Retinal pigment epithelial cell (primary cell): Measurements from ENCODE around the gene CFAP251.

Experiments
- DNase-seq: peaks from one replicate; pipeline ENCODE4 v3.0.0-alpha.2; 2010; ENCODE audit warnings: low read depth
- H3K4me3 ChIP-seq: 2 replicates; pipeline ENCODE4 v1.5.1; 2011; ENCODE audit warnings: mild to moderate bottlenecking, low read length, control low read depth, moderate library complexity
- TF ChIP-seq, protein P1 (sequence below): conservative IDR thresholded peaks from 2 replicates; pipeline ENCODE4 v1.5.1; 2011; ENCODE audit warnings: low read depth, low read length, control low read depth, inconsistent platforms

Gene CFAP251

DNA sequence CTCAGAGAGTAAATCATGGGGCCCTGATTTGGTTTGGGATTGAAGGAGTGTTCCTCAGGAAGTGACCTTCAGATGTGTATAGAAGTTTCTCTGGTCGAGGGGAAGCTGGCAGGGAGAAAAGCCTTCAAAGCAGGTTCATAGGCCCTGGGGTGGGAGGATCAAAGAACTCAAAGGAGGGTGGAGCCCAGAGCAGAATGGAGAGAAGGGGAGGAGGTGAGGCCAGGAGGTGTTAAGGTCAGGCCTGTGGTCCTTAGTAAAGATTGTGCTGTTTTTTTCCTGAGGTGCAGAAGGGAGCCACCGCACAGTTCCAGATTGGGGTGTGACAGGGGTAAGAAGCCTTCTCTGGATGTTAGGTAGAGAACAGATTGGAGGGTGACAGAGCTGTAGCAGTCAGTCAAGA is 9.7 kb upstream of the CFAP251 start:
- H3K4me3 ChIP-seq, result no peak overlapping the region
- TF ChIP-seq, protein P1, sequence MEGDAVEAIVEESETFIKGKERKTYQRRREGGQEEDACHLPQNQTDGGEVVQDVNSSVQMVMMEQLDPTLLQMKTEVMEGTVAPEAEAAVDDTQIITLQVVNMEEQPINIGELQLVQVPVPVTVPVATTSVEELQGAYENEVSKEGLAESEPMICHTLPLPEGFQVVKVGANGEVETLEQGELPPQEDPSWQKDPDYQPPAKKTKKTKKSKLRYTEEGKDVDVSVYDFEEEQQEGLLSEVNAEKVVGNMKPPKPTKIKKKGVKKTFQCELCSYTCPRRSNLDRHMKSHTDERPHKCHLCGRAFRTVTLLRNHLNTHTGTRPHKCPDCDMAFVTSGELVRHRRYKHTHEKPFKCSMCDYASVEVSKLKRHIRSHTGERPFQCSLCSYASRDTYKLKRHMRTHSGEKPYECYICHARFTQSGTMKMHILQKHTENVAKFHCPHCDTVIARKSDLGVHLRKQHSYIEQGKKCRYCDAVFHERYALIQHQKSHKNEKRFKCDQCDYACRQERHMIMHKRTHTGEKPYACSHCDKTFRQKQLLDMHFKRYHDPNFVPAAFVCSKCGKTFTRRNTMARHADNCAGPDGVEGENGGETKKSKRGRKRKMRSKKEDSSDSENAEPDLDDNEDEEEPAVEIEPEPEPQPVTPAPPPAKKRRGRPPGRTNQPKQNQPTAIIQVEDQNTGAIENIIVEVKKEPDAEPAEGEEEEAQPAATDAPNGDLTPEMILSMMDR, result no peak
- DNase-seq, result no peak

- no peak overlapping the region for H3K4me3 ChIP-seq
- TF ChIP-seq, protein P1, result no peak
- no peak for DNase-seq
Measured at GRCh38 chr12:121911824-121912585, 6.4 kb upstream of the CFAP251 start.

- no peak for DNase-seq
- TF ChIP-seq, protein P1, result no peak
- H3K4me3 ChIP-seq, result no peak overlapping the region
Measured at GRCh38 chr12:121915841-121916321, 2.5 kb upstream of the CFAP251 start.

GRCh38 chr12:121916719-121917118 is 1.7 kb upstream of the CFAP251 start:
- DNase-seq, result no peak
- TF ChIP-seq, protein P1, result peak; percentile 62
- no peak overlapping the region for H3K4me3 ChIP-seq

- H3K4me3 ChIP-seq, result peak overlapping the region; percentile 43
- no peak for DNase-seq
- TF ChIP-seq, protein P1, result no peak
Measured at GRCh38 chr12:121918679-121919038, 267 bp downstream of the CFAP251 start.

DNA sequence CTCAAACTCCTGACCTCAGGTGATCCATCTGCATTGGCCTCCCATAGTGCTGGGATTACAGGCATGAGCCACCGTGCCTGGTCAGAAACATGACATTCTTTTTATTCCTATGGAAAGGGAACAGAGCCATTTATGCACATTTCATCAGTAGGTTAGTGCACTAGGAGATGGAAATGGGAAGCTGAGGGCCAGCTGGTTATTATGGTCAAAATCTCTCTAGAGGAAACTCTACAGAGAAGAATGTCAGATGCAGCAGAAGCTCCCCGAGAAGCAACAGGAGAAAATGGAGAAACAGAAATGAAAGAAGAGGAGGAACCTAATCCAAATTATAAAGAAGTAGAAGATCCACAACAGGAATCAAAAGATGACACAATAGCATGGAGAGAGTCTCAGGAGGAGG is 2.7 kb downstream of the CFAP251 start:
- DNase-seq, result no peak
- TF ChIP-seq, protein P1, result no peak

GRCh38 chr12:121925358-121925695 is 6.9 kb downstream of the CFAP251 start:
- no peak overlapping the region for H3K4me3 ChIP-seq
- TF ChIP-seq, protein P1, result no peak
- DNase-seq, result no peak

More for the DNA sequence above, 2.7 kb downstream of the CFAP251 start:
- H3K4me3 ChIP-seq, result no peak overlapping the region
